Right ventricle myocardium inferior (tissue), 1 donor: ENCODE data around the gene ANKS1B. TPM values are rescaled to one million over a fixed set of nuclear protein-coding genes. Genes with fewer than 3 reads are reported as not detected.

ENCODE experiments used
- ATAC-seq: fragments of 200-7000 bp; cut with Tn5 transposase; one replicate; pipeline ENCODE4 v1.9.1; 2020; ENCODE audit warnings: mild to moderate bottlenecking, moderate library complexity
- DNase-seq: peaks from one replicate; pipeline ENCODE4 v3.0.0; 2021; ENCODE audit errors: missing footprints
- intact Hi-C: fragments of 100-400 bp; cut with DNase I; formaldehyde crosslinking; loops from one replicate; pipeline ENCODE4 v1.11.0; 2022
- total RNA-seq: library from RNA; stranded (reverse); fragmentation: NEBNext Ultra II Directional; extraction: Animal tissue kit (Norgen Biotek cat#: 25700); gene quantifications from one replicate; pipeline ENCODE4 v1.2.1, GENCODE V29; 2021
- donor health status: DM: no; HTN: yes; CAD: no; lungs with severe emphysema.

ANKS1B gene
- total RNA-seq, 1 donor from 2014 or later = 2.3 TPM

DNA sequence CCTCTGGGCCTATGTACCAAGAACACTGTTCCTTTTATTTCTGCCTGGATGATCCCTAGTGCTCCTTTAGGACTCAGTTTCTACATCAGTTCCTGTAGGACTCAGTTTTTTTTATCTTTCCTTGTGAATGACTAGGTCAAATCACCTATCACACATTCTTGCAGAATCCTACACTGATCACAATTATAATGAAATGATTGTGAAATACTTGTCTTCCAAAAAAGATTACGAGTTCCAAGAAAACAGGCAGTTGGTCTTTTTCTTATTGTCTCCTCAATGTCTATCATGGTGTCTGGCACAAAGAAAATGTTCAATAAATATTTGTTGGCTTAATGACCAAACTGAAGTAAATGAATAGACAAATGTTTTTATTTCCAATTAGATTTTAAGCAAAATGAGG, 432.7 kb downstream of the ANKS1B start:
- no peak for ATAC-seq
- intact Hi-C loops = no loop called here
- DNase-seq = no peak

- intact Hi-C loops = no loop called here
- ATAC-seq = no peak
- DNase-seq = no peak
These were observed 435.1 kb downstream of the ANKS1B start for GRCh38 chr12:99549651-99550050.

GRCh38 chr12:99549196-99549595, 435.5 kb downstream of the ANKS1B start:
- DNase-seq (no peak), ATAC-seq (no peak)
- intact Hi-C loops = no loop called here

- ATAC-seq = no peak
- intact Hi-C loops = no loop called here
- no peak for DNase-seq
These were observed 440.3 kb downstream of the ANKS1B start for GRCh38 chr12:99544457-99544856.

- DNase-seq (no peak), ATAC-seq (no peak)
- intact Hi-C loops = no loop called here
These were observed 454.8 kb downstream of the ANKS1B start for GRCh38 chr12:99529966-99530365.

GRCh38 chr12:99528478-99528877, 456.3 kb downstream of the ANKS1B start:
- no peak for DNase-seq
- intact Hi-C loops = no loop called here
- no peak for ATAC-seq

- ATAC-seq (no peak), DNase-seq (no peak)
- intact Hi-C loops = no loop called here
These were observed 460.9 kb downstream of the ANKS1B start for GRCh38 chr12:99523853-99524252.

- ATAC-seq = no peak
- intact Hi-C loops = no loop called here
- DNase-seq = no peak
These were observed 462.3 kb downstream of the ANKS1B start for GRCh38 chr12:99522456-99522855.

- ATAC-seq = no peak
- DNase-seq = no peak
- intact Hi-C loops = no loop called here
These were observed 463.1 kb downstream of the ANKS1B start for GRCh38 chr12:99521664-99522063.

DNA sequence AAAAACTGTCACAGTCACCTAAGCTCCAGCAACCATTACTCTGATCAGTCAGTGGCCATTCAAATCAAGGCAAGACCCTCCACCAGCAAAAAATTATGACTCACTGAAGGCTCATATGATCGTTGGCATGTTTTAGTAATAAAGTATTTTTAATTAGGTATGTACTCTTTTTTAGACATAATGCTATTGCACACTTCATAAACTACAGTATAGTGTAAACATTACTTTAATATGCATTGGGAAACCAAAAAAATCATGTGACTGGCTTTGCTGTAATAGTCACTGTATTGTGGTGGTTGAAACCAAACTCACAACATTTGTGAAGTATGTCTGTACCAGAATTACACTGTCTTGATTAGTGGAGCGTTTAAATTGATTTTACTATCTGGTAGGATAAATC, 471.7 kb downstream of the ANKS1B start:
- ATAC-seq (no peak), DNase-seq (no peak)
- intact Hi-C loops = no loop called here

- DNase-seq (no peak), ATAC-seq (no peak)
- intact Hi-C loops = no loop called here
These were observed 478.9 kb downstream of the ANKS1B start for GRCh38 chr12:99505805-99506204.

GRCh38 chr12:99498756-99499155, 486.0 kb downstream of the ANKS1B start:
- ATAC-seq = no peak
- no peak for DNase-seq
- intact Hi-C loops = no loop called here

DNA sequence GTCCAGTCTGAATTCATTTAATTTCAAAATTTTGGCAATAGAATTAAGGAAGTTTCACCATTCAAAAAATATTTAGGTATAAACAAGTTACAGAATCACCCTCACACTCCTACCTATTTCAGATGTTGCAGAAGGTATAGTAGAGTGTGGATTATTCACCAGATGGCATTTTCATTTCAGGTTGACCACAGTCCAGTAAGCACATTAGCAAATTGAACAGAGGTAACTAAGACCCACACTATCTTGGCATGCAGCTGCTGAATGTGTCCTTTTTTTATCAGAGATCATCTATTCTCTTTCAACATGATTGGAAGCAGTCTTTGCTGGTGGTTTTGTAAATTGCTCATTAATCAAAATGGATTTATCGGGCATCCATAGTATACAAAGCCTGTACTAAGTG, 488.9 kb downstream of the ANKS1B start:
- intact Hi-C loops = no loop called here
- no peak for DNase-seq
- ATAC-seq = no peak

- DNase-seq = no peak
- intact Hi-C loops = no loop called here
- ATAC-seq = no peak
These were observed 491.5 kb downstream of the ANKS1B start for GRCh38 chr12:99493197-99493596.

DNA sequence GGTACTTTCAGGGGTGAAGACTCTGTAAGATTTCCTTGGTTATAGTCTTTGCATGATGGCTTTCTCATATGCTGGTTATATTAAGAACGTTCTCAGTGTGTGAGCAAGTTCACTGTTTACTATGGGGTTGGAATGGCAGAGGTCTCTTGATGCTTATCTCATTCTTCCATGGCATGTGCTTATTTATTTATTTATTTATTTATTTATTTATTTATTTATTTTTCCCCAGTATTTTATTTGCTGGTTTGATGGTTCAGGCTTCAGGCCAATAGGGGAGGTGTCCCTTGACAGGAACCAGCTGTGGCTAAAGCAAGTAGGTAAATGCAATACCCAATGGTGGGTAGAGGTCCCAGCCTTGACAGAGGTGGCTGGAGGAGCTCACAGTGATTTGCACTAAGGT, 498.5 kb downstream of the ANKS1B start:
- ATAC-seq (no peak), DNase-seq (no peak)
- intact Hi-C loops = no loop called here

DNA sequence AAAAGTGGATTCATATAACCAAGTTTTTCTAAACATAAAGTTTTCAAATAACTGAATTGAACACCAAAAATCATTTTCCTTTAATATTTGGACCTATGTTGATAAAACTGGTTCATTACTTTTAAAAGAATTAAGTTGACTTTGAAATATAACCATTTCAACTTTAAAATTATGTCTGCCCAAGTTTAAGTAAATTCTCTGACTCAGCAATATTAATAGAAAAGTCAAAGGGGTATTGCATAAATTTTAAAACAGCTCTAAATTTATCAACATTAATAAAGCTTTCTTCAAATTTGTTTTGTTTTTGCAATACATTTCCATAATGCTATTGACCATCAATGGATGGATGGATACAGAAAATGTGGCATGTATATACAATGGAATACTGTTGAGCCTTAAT, 505.6 kb downstream of the ANKS1B start:
- intact Hi-C loops = no loop called here
- ATAC-seq (no peak), DNase-seq (no peak)

- no peak for DNase-seq
- no peak for ATAC-seq
- intact Hi-C loops = no loop called here
These were observed 507.8 kb downstream of the ANKS1B start for GRCh38 chr12:99476956-99477355.

GRCh38 chr12:99455350-99456035, 529.2 kb downstream of the ANKS1B start:
- DNase-seq (no peak), ATAC-seq (no peak)
- intact Hi-C loops = no loop called here

- ATAC-seq (no peak), DNase-seq (no peak)
- intact Hi-C loops = no loop called here
These were observed 530.1 kb downstream of the ANKS1B start for GRCh38 chr12:99454539-99455172.

DNA sequence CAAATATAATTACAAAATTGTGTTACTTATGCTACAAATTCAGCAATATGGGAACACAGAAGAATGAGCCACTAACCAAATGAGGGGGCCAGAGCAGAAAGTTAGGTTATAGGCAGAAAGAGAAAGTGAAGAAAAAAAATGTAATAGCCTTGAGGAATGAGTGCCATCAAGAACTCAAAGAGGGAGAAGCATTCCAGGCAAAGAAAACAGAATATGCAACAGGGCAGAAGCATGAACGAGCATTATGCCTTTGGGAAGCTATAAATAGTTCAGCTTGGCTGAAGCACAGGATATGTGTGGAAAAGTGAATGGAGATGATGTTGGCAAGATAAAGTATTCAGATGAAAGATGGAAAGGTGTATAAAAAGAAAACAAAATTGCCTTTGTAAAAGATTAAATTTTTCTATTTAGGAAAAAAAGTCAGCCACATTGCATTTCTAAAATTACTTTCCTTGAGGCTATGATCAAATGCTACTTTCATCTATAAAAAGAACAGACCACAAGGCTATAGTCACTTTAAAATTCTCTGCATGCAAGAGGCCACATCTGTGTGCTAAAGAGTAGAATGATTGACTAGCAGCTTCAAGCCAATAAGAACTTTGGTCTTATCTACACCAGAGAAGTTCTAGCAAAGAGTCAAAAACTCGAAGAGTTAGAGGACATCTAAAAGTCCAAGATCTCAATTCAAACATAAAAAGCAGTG, 530.7 kb downstream of the ANKS1B start:
- intact Hi-C loops = no loop called here
- no peak for DNase-seq
- ATAC-seq = no peak
